ENCODE results near the gene PRKCB.

PRKCB gene

GRCh38 chr16:23836404-23837311 lies 875 bp downstream of the PRKCB start:
- DNase-seq: peak; percentile 21 to 35 (median 32)

- DNase-seq: no peak
These were observed 1.9 kb downstream of the PRKCB start for GRCh38 chr16:23837553-23838308.

GRCh38 chr16:23838485-23839142 lies 2.8 kb downstream of the PRKCB start:
- no peak for DNase-seq

GRCh38 chr16:23840310-23840709 lies 4.5 kb downstream of the PRKCB start:
- no peak for DNase-seq

GRCh38 chr16:23842137-23842600 lies 6.4 kb downstream of the PRKCB start:
- no peak for DNase-seq

- DNase-seq: no peak
These were observed 7.4 kb downstream of the PRKCB start for GRCh38 chr16:23843143-23843542.

- DNase-seq: no peak
These were observed 11.5 kb downstream of the PRKCB start for GRCh38 chr16:23847251-23847650.

GRCh38 chr16:23847948-23848347 lies 12.2 kb downstream of the PRKCB start:
- DNase-seq: peak in 2 of 4 experiments; percentile 6 to 9

- no peak for DNase-seq
These were observed 13.2 kb downstream of the PRKCB start for GRCh38 chr16:23848958-23849357.

- DNase-seq: no peak
These were observed 17.2 kb downstream of the PRKCB start for GRCh38 chr16:23852794-23853562.

- no peak for DNase-seq
These were observed 19.2 kb downstream of the PRKCB start for GRCh38 chr16:23855010-23855409.

- no peak for DNase-seq
These were observed 20.5 kb downstream of the PRKCB start for GRCh38 chr16:23856251-23856709.

- no peak for DNase-seq
These were observed 21.6 kb downstream of the PRKCB start for GRCh38 chr16:23857256-23857880.

- no peak for DNase-seq
These were observed 22.1 kb downstream of the PRKCB start for GRCh38 chr16:23857881-23858269.

GRCh38 chr16:23858542-23858941 lies 22.8 kb downstream of the PRKCB start:
- DNase-seq: no peak

- no peak for DNase-seq
These were observed 24.0 kb downstream of the PRKCB start for GRCh38 chr16:23859713-23860269.

- DNase-seq: no peak
These were observed 26.1 kb downstream of the PRKCB start for GRCh38 chr16:23861874-23862273.

- DNase-seq: no peak
These were observed 26.8 kb downstream of the PRKCB start for GRCh38 chr16:23862556-23862955.

GRCh38 chr16:23863511-23864422 lies 28.0 kb downstream of the PRKCB start:
- DNase-seq: no peak

GRCh38 chr16:23865853-23866252 lies 30.1 kb downstream of the PRKCB start:
- DNase-seq: no peak
